ENCODE data around the gene ZFAND2A.
"Not testable (repeated sequence)": the region's sequence is repeated elsewhere in the genome, so short reads cannot be mapped to it uniquely, and the experiment has no call there.

ZFAND2A gene

GRCh38 chr7:1151653-1152425 lies 8.2 kb downstream of the ZFAND2A start:
- no peak for DNase-seq (ENCODE audit: low read depth)

DNA sequence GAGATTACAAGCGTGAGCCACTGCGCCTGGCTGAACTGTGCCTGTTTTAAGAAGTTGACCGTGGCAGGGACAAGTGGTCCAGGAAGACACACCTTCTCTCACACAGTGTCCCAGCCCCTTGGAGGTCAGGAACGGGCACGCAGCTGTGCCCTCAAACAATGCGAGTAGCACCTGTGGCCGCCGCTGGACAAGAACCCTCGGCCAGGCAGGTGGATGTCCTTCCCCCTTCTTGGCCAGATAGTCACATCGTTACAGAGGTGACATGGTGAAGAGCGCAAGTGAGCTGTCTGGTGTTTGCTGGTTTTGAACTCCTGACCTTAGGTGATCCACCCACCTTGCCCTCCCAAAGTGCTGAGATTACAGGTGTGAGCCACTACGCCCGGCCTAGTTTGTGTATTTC lies 8.8 kb downstream of the ZFAND2A start:
- DNase-seq (ENCODE audit: low read depth), result no peak

GRCh38 chr7:1150400-1151002 lies 9.5 kb downstream of the ZFAND2A start:
- DNase-seq (ENCODE audit: low read depth), result no peak

- DNase-seq (ENCODE audit: low read depth), result no peak
Measured at GRCh38 chr7:1149351-1149794, 10.6 kb downstream of the ZFAND2A start.

GRCh38 chr7:1147873-1148272 lies 12.1 kb downstream of the ZFAND2A start:
- DNase-seq (ENCODE audit: low read depth), result not testable (repeated sequence)

DNA sequence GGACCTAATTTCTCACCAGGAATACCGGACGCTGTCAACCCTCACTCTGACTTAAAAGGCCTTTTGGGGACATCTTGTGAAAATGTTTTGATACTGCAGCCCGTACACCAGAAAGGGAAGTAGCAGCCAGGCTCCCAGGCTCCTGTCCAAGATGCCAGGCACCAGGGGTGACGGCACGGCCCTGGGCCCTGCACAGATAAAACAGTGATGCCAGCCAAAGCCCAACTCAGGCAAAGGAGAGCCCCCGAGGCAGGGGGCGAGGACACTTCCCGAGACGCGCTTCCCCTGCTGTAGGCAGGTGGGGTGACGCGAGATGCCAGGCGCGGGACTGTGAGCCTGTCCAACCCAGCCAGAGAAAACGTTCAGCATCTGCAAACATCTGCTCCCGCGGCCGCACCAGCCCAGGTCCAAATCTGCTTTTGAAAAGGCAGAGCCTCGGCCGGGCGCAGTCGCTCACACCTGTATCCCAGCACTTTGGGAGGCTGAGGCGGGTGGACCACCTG lies 15.7 kb downstream of the ZFAND2A start:
- no peak for DNase-seq (ENCODE audit: low read depth)

GRCh38 chr7:1143031-1143430 lies 17.0 kb downstream of the ZFAND2A start:
- DNase-seq (ENCODE audit: low read depth), result not testable (repeated sequence)

DNA sequence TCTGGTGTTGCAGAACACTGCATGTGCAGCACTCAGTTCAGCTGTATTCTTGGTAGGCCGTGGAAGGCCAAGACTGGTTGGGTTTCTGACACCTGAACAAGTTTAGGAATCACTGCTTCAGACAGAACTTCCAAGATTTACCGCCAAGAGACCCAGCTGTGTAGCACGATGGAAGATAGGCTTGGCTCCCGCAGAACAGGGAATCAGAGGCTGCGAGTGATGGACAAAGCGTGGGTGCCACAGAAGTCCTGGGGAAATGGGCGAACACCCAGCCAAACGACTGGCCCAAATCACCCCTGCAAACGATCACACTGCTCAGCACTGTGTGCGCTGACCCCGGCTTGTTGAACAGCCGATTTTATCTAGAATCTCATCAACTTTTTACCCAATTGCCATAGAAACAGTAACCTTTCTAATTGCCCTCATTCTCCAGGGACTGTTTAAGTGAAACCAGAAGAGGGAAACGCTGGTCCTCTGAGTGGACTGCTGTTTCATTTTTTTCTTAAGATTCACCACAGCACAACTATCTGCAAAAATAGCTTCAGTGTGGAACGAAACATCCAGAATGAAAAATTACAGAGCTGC lies 17.9 kb downstream of the ZFAND2A start:
- DNase-seq (ENCODE audit: low read depth), result no peak

DNA sequence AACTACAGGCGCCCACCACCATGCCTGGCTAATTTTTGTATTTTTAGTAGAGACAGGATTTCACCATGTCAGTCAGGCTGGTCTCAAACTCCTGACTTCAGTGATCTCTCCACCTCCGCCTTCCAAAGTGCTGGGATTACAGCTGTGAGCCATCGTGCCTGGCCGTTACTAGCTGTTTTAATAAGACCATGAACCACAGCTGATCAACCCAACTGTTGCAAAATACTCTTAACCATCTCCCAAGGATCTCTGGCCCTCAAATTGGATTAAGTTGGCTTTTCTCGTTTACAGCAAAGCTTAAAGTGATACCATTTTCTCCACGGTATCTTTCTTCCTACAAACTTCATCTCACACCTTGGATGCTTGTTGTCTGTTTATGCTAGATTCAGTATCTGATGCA lies 18.3 kb downstream of the ZFAND2A start:
- DNase-seq (ENCODE audit: low read depth), result no peak

DNA sequence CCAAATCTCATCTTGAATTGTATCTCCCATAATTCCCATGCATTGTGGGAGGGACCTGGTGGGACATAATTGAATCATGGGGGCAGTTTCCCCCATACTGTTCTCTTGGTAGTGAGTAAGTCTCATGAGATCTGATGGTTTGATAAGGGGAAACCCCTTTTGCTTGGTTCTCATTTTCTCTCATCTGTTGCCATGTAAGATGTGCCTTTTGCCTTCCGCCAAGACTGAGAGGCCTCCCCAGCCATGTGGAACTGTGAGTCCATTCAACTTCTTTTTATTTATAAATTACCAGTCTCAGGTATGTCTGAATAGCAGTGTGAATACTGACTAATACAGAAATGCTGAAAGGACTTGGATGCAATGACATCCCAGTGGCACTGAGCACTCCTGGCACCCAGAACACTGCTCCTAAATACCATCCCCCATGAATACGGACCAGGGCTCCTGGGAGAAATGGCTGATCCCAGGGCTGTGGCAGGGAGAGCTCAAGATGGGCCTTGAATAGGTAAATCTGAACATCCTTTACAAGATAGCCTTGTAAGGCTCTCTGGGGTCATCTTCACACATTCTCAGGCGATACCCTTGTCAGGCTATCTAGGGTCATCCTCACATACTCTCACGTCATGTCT lies 19.4 kb downstream of the ZFAND2A start:
- DNase-seq (ENCODE audit: low read depth), result no peak

GRCh38 chr7:1137517-1138167 lies 22.4 kb downstream of the ZFAND2A start:
- DNase-seq (ENCODE audit: low read depth), result no peak

- DNase-seq (ENCODE audit: low read depth), result no peak
Measured at GRCh38 chr7:1136841-1137516, 23.0 kb downstream of the ZFAND2A start.

DNA sequence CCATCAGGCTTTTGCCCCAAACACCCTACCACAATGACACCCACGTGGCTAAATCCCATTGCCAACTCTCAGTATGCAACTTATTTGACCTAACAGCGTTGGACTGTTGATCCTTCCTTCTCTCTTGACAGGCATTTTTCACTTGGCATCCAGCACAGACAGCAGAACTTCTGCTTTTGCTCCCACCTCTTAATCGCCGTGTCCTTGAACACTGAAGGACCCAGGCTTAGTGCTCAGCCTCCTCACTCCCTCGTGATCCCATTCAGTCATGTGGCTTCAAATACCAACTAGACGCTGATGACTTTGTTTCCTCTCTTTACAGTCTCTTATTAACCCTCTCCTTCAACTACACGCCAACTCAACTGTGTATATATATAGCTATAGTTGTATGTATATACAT lies 25.0 kb downstream of the ZFAND2A start:
- no peak for DNase-seq (ENCODE audit: low read depth)

DNA sequence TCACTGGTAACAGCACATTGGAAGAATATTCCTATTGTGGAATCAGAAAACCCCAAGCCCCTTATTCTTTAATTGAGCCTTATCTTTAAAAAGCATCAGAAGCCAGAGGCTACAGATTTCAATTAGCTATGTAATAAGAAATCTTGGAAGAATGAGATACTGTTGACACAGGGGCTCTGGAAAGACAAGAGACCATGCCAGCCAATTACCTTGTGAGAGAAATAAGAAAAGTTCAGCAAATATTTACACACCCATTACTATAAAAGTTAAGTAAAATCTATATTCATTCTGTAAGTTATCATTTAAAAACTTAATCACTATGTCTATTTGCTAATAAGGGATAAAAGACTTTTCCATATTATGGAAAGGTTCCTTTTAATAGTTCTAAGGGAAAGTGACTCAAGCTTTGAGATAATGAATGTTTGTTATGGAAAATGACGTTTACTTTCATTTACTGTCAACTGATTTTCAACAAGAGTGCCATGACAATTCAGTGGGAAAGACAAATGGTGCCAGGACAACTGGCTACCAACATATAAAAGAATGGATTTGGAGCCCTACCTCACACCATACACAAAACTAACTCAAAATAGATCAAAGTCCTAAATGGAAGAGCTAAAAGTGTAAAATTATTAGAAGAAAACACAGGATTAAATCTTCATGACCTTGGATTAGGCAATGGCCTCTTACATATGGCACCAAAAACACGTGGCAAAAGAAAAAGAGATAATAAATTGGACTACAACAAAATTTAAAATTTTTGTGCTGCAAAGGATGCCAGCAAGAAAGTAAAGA lies 28.3 kb downstream of the ZFAND2A start:
- DNase-seq (ENCODE audit: low read depth), result no peak

DNA sequence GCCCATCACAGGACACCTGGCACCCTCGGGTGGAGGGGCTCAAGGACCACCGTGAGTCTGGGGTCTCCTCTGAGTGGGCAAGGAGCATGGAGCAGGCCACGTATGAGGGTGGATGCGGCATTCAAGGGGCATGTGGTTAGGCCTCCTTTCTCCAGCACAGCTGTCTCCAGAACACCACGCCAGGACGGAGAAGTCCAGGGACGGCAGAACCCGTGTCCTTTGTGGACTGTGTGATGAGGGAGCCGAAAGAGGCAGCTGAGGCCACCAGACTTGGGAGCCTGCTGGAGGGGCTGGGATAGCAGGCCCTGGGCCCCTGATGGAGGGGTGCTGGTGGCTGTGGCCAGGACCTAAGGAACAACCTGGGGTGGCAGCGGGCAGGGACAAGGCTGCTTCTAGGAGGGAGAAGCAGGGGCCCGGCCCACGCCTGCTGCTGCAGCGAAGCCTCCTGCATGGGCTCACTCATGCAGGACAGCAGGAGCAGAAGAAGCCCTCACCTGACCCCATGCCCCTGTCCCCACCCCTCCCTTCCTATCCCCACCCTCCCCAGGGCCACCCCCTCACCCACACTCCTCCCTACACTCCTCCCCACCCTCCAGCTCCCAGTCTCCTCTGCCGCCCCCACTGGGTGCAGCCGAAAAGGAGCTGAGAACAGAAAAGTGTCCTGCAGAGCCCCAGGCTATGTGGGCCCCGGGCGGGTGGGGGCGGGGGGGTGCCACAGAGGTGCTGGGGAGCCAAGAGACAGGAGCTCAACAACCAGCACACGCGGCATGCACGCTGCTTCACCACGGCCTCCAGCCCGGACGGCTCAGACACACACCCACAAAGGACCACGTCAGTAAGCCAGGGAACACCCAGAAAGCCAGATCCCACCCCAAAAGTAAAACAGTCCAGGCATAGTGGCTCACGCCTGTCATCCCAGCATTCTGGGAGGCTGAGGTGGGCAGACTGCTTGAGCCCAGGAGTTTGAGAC lies 29.7 kb downstream of the ZFAND2A start:
- DNase-seq (ENCODE audit: low read depth), result no peak

DNA sequence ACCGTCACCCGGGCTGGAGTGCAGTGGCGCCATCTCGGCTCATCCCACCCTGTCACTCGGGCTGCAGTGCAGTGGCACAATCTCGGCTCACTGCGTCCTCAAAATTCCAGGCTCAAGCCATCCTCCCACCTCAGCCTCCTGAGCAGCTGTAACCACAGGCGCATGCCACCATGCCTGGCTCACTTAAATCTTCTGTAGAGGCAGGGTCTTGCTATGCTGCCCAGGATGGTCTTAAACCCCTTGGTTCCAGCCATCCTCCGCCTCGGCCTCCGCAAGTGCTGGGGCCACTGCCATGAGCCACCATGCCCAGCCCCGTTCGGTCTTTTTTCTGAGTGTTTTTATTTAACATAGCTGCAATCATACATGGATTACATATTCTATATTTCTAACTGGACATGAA lies 30.6 kb downstream of the ZFAND2A start:
- DNase-seq (ENCODE audit: low read depth), result no peak

GRCh38 chr7:1127001-1127400 lies 33.0 kb downstream of the ZFAND2A start:
- no peak for DNase-seq (ENCODE audit: low read depth)

DNA sequence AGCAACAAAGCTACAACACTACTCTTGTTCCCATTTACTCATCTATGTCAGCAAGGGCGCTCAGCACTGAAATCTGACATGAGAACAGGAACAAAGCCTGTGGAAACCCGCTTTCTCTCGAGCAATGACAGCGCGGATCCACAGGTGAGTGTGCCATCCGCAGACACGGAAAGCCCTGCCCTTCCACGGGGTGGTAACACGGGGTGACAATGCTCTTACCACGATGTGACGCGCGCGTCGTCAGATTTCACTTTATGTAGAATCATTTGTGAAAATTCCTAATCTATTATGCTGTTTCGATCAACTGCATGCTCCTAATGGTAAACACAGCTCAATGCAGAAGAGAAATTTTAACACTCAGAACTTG lies 34.4 kb downstream of the ZFAND2A start:
- DNase-seq (ENCODE audit: low read depth), result no peak

DNA sequence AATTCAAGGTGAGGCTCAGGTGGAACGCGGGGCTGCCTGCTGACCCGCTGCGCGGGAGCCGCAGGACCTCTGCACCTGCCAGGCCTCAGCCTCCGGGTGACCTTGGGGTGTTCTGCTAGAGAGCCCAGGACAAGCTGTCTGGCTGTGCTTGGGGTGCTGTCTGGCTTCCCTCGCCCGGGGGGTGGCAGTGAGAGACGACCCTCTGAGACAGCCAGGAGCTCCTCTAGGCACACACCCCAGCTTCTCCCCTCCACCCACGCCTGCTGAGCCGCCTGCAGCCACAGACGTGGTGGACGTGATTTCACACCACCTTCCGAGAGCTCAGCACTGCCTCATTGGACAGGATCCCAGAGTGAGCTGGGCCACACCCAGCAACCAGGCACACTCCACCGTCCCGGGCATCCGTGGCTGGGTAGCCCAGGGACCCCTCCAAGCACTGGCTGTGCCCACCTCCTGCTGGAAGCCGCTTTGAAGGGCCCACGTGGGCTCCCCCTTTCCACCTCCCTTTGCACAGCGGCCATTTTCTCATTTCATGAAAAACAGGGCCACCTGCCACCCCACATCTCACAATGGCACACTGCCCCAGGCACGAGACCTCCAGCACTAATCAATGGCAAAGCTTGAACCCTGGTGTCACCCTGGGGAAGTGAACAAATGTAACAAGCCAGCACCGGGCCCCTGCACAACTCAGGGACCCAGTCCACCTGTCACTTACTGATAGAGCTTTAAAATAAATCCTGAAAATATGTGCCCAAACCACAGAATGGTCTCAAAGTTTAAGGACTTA lies 35.0 kb downstream of the ZFAND2A start:
- no peak for DNase-seq (ENCODE audit: low read depth)
